HG02884 (cell line): ENCODE data around the gene NIPAL4.

ENCODE experiments used
- ATAC-seq: cut with Tn5 transposase; IDR thresholded peaks from one replicate; pipeline ENCODE4 v1.9.1; 2021; ENCODE audit warnings: mild to moderate bottlenecking, moderate library complexity; ENCODE audit not compliant: unreplicated experiment

NIPAL4 gene

GRCh38 chr5:157485340-157485739 lies 25.3 kb downstream of the NIPAL4 start:
- no peak for ATAC-seq

- ATAC-seq: peak; percentile 43
These were observed 25.8 kb downstream of the NIPAL4 start for GRCh38 chr5:157485811-157486210.

- ATAC-seq: no peak
These were observed 26.2 kb downstream of the NIPAL4 start for GRCh38 chr5:157486221-157486681.

GRCh38 chr5:157486861-157487260 lies 26.8 kb downstream of the NIPAL4 start:
- ATAC-seq: no peak

GRCh38 chr5:157487358-157487757 lies 27.3 kb downstream of the NIPAL4 start:
- ATAC-seq: peak; percentile 49

- ATAC-seq: no peak
These were observed 31.5 kb downstream of the NIPAL4 start for GRCh38 chr5:157491471-157491995.

- no peak for ATAC-seq
These were observed 32.9 kb downstream of the NIPAL4 start for GRCh38 chr5:157492886-157493285.

GRCh38 chr5:157494178-157494832 lies 34.3 kb downstream of the NIPAL4 start:
- no peak for ATAC-seq

- no peak for ATAC-seq
These were observed 36.9 kb downstream of the NIPAL4 start for GRCh38 chr5:157496864-157497263.

GRCh38 chr5:157497875-157498611 lies 38.0 kb downstream of the NIPAL4 start:
- no peak for ATAC-seq

- ATAC-seq: peak; percentile 76
These were observed 42.2 kb downstream of the NIPAL4 start for GRCh38 chr5:157502143-157502647.

- ATAC-seq: no peak
These were observed 44.0 kb downstream of the NIPAL4 start for GRCh38 chr5:157504053-157504452.

GRCh38 chr5:157505496-157505895 lies 45.5 kb downstream of the NIPAL4 start:
- ATAC-seq: no peak

- ATAC-seq: no peak
These were observed 46.1 kb downstream of the NIPAL4 start for GRCh38 chr5:157506066-157506590.

GRCh38 chr5:157506981-157507780 lies 47.2 kb downstream of the NIPAL4 start:
- ATAC-seq: no peak

- no peak for ATAC-seq
These were observed 49.1 kb downstream of the NIPAL4 start for GRCh38 chr5:157509093-157509492.

- ATAC-seq: peak; percentile 72
These were observed 49.6 kb downstream of the NIPAL4 start for GRCh38 chr5:157509587-157509986.

- no peak for ATAC-seq
These were observed 50.7 kb downstream of the NIPAL4 start for GRCh38 chr5:157510682-157511081.

GRCh38 chr5:157511651-157512644 lies 51.9 kb downstream of the NIPAL4 start:
- ATAC-seq: no peak

GRCh38 chr5:157513182-157513581 lies 53.2 kb downstream of the NIPAL4 start:
- no peak for ATAC-seq
